Measurements from ENCODE around the gene TBC1D24. TPM values are rescaled to one million over a fixed set of nuclear protein-coding genes. Genes with fewer than 3 reads are reported as not detected.
A peak's percentile ranks its signal among the peaks of the same experiment; 100 is the strongest.

The TBC1D24 gene
- total RNA-seq, 1 donor from 2014 or later, result 4.7 TPM

DNA sequence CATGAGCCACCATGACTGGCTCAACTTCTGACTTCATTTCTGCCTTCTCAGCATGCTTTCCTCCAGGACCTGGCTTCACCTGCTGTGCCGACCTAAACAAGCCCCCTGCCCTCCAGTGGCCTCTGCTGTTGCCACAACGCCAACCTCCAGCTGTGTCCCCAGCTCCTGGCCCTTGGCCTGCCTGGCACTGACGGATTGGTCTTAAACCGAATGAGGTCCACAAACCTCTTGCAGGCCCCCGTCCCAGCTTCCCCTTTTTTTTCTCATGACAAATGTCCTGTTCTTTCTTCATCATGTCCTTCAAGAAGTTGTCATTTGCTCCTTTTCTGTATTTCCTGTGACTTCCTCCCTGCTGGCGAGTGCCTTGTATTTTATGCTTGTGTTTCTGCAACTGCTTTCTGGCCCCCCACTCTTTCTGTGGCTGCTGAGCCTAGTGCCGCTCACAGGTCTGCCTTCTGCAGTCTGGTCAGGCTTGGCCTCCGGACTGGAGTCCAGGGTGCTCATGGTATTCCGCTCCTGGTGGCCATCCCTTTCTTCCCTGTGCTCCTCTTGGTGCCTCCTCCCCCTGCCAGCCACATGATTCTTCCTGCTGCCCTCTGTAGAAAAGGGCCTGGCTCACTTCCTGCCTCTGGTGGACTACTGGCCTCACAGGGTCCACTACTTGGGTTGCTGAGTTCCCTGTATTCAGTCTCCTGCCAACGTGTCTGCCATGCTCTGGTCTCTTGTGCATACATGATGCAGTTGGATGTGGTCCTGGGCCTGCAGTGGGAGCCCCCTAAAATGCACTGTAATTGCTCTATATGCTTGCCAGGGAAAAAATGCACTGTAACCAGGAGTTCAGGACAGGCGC lies 41.7 kb downstream of the TBC1D24 start:
- Histone ChIP-seq H3K27me3 (ENCODE audit: control insufficient read depth, insufficient read depth, low read length) (no peaks in the 10 kb centered on the region), H3K4me3 (ENCODE audit: low read depth, low read length) (peak overlapping the region; percentile 2), H3K36me3 (ENCODE audit: control insufficient read depth, insufficient read depth, low read length) (peaks cover 22% of the 10 kb centered on the region)
- FAIRE-seq (no peak), DNase-seq (ENCODE audit: low read depth) (peak; percentile 15)
- TF ChIP-seq, protein P1, sequence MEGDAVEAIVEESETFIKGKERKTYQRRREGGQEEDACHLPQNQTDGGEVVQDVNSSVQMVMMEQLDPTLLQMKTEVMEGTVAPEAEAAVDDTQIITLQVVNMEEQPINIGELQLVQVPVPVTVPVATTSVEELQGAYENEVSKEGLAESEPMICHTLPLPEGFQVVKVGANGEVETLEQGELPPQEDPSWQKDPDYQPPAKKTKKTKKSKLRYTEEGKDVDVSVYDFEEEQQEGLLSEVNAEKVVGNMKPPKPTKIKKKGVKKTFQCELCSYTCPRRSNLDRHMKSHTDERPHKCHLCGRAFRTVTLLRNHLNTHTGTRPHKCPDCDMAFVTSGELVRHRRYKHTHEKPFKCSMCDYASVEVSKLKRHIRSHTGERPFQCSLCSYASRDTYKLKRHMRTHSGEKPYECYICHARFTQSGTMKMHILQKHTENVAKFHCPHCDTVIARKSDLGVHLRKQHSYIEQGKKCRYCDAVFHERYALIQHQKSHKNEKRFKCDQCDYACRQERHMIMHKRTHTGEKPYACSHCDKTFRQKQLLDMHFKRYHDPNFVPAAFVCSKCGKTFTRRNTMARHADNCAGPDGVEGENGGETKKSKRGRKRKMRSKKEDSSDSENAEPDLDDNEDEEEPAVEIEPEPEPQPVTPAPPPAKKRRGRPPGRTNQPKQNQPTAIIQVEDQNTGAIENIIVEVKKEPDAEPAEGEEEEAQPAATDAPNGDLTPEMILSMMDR (IDR thresholded peaks at IDR 0.05; ENCODE audit: insufficient read depth, low read length, severe bottlenecking), result no peak

DNA sequence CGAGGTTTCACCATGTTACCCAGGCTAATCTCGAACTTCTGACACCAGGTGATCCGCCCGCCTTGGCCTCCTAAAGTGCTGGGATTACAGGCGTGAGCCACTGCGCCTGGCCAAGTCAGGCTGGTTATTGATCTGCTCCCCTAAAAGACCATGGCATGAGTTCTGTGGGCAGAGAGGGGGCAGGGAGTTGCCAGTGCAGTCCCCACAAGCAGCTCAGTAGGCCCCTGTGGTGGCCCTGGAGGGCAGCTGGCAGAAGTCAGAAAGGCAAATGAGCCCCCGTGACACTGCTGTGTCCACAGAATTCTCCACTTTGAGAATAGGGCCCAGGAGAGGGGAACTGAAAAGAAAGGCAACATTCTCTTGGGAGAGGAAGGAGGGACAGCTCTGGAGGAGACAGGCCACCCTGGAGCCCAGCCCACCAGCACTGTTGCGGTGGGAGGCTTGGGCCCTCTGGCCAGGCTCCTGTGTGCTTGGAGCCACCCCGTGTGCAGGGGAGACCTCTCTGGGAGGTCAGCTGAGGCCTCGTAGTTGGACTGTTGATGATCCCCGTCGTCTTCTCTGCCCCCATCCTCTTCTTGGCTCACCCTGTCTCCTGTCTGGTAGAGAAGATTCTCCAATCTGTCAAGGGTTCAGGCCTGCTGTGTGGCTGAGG lies 43.2 kb downstream of the TBC1D24 start:
- Histone ChIP-seq H3K36me3 (ENCODE audit: control insufficient read depth, insufficient read depth, low read length) (peaks cover 22% of the 10 kb centered on the region), H3K4me3 (ENCODE audit: low read depth, low read length) (no peak overlapping the region), H3K27me3 (ENCODE audit: control insufficient read depth, insufficient read depth, low read length) (no peaks in the 10 kb centered on the region)
- FAIRE-seq (no peak), DNase-seq (ENCODE audit: low read depth) (no peak)
- TF ChIP-seq, protein P1 (IDR thresholded peaks at IDR 0.05; ENCODE audit: insufficient read depth, low read length, severe bottlenecking), result no peak

GRCh38 chr16:2518823-2519710 lies 44.1 kb downstream of the TBC1D24 start:
- no peak for DNase-seq (ENCODE audit: low read depth)
- no peak overlapping the region for H3K4me3 ChIP-seq (ENCODE audit: low read depth, low read length)
- no peaks in the 10 kb centered on the region for H3K27me3 ChIP-seq (ENCODE audit: control insufficient read depth, insufficient read depth, low read length)
- TF ChIP-seq, protein P1 (IDR thresholded peaks at IDR 0.05; ENCODE audit: insufficient read depth, low read length, severe bottlenecking), result no peak
- no peak for FAIRE-seq
- peaks cover 29% of the 10 kb centered on the region for H3K36me3 ChIP-seq (ENCODE audit: control insufficient read depth, insufficient read depth, low read length)

DNA sequence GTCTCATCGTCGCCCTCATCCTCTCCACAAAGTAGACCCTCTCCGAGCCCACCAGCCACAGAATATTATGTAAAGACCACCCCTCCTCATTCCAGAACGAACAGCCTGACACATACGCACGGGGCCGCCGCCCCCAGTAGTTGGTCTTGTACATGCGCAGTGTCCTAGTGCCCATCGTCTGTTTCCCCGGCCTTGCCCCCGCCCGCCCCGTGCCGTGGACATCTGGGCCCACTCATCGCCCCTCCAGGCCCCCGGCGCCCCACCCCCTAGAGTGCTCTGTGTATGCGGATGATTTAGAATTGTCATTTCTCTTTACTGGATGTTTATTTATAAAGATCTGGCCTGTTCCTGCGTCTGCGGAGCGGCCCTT lies 44.8 kb downstream of the TBC1D24 start:
- Histone ChIP-seq H3K4me3 (ENCODE audit: low read depth, low read length) (no peak overlapping the region), H3K36me3 (ENCODE audit: control insufficient read depth, insufficient read depth, low read length) (peaks cover 32% of the 10 kb centered on the region), H3K27me3 (ENCODE audit: control insufficient read depth, insufficient read depth, low read length) (no peaks in the 10 kb centered on the region)
- TF ChIP-seq, protein P1 (IDR thresholded peaks at IDR 0.05; ENCODE audit: insufficient read depth, low read length, severe bottlenecking), result no peak
- no peak for DNase-seq (ENCODE audit: low read depth)
- no peak for FAIRE-seq

DNA sequence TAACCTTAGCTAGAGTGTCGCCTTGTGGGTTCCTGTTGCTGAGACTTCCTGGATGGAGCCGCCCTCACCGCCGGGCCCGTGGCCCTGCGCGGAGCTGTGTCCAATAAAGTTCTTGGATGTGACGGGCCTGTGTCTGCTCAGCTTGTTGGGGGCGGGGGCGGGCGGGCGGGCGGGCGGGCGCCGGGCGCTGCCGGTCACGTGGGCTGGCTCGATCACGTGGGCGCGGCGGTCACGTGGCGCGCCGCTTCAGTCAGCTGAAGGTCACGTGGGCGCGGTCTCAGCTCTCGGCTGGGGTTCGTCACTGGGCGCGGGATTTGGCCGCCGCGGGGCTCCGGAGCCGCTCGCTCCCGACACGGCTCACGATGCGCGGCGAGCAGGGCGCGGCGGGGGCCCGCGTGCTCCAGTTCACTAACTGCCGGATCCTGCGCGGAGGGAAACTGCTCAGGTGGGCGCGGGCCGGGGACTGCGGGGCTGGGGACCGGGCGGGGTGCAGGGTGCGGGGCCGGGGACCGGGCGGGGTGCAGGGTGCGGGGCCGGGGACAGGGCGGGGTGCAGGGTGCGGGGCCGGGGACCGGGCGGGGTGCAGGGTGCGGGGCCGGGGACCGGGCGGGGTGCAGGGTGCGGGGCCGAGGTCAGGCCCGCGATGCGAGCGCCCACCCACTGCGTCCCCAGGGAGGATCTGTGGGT lies 45.3 kb downstream of the TBC1D24 start, which contains the start of gene AMDHD2:
TSS of gene AMDHD2 (plus strand) at position 275 of the 687 bp plus-strand sequence. CDS start at position 363, 88 bp downstream.
- Histone ChIP-seq H3K36me3 (ENCODE audit: control insufficient read depth, insufficient read depth, low read length) (peaks cover 33% of the 10 kb centered on the region), H3K4me3 (ENCODE audit: low read depth, low read length) (peak within 1 kb of the TSS; percentile 55), H3K27me3 (ENCODE audit: control insufficient read depth, insufficient read depth, low read length) (no peaks in the 10 kb centered on the region)
- DNase-seq (ENCODE audit: low read depth) (peak; percentile 65), FAIRE-seq (no peak)
- TF ChIP-seq, protein P1 (IDR thresholded peaks at IDR 0.05; ENCODE audit: insufficient read depth, low read length, severe bottlenecking), result no peak
